ENCODE data around the gene GINS2. TPM values are rescaled to one million over a fixed set of nuclear protein-coding genes. Genes with fewer than 3 reads are reported as not detected.

The GINS2 gene
- total RNA-seq, 2 experiments from 2014 or later: 74.3 to 142 TPM

GRCh38 chr16:85735946-85736345, 47.2 kb upstream of the GINS2 start:
- Histone ChIP-seq H3K36me3 (ENCODE audit: insufficient read depth, low read length) (no peaks in the 10 kb centered on the region), H3K9me3 (ENCODE audit: low read length) (no peaks in the 10 kb centered on the region), H3K27ac (ENCODE audit: low read depth, low read length, poor library complexity, severe bottlenecking) (peak overlapping the region; percentile 60), H3K4me2 (ENCODE audit: low read length) (peak overlapping the region; percentile 59), H3K9me2 (ENCODE audit: insufficient read depth, low read length) (no peaks in the 10 kb centered on the region), H3K79me2 (ENCODE audit: insufficient read depth, low read depth, low read length) (no peaks in the 10 kb centered on the region), H3K4me3 (ENCODE audit: low read depth, low read length, poor library complexity, severe bottlenecking) (no peak overlapping the region), H3K4me1 (ENCODE audit: insufficient read depth, low read length, poor library complexity, severe bottlenecking) (peaks cover 31% of the 10 kb centered on the region), H2AFZ (ENCODE audit: low read length) (peak overlapping the region; percentile 85; the same call in 1 of the 2 replicates), H4K20me1 (ENCODE audit: insufficient read depth, low read length) (no peaks in the 10 kb centered on the region)
- no TSS peak for BruUV-seq (replicated peaks)
- CTCF ChIA-PET (ENCODE audit: unreplicated experiment): interaction anchor here (0.6 to 1.0 kb wide), 3 partner anchors 21 to 316 kb away, joined by 3 to 4 read pairs (median 4); no protein-coding TSS in a partner anchor
- POLR2A ChIA-PET: interaction anchor here (1.0 to 2.3 kb wide), 4 partner anchors 11 to 23 kb away, joined by 3 to 9 read pairs (median 7); no protein-coding TSS in a partner anchor
- TF ChIP-seq EZH2phosphoT487 (IDR thresholded peaks at IDR 0.05; ENCODE audit: borderline replicate concordance, low read depth, low read length): no peak
- TF ChIP-seq, protein P1, sequence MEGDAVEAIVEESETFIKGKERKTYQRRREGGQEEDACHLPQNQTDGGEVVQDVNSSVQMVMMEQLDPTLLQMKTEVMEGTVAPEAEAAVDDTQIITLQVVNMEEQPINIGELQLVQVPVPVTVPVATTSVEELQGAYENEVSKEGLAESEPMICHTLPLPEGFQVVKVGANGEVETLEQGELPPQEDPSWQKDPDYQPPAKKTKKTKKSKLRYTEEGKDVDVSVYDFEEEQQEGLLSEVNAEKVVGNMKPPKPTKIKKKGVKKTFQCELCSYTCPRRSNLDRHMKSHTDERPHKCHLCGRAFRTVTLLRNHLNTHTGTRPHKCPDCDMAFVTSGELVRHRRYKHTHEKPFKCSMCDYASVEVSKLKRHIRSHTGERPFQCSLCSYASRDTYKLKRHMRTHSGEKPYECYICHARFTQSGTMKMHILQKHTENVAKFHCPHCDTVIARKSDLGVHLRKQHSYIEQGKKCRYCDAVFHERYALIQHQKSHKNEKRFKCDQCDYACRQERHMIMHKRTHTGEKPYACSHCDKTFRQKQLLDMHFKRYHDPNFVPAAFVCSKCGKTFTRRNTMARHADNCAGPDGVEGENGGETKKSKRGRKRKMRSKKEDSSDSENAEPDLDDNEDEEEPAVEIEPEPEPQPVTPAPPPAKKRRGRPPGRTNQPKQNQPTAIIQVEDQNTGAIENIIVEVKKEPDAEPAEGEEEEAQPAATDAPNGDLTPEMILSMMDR (conservative IDR thresholded peaks at IDR 0.05; ENCODE audit: low read length): no peak
- no peak for DNase-seq (ENCODE audit: low spot score)
- intact Hi-C loops (cut with micrococcal nuclease; ENCODE audit: unreplicated experiment): loop anchor here (1.0 kb wide), 1 partner anchor 20 kb away; no protein-coding TSS in a partner anchor

GRCh38 chr16:85735225-85735635, 46.5 kb upstream of the GINS2 start:
- no TSS peak for BruUV-seq (replicated peaks)
- Histone ChIP-seq H3K4me3 (ENCODE audit: low read depth, low read length, poor library complexity, severe bottlenecking) (peak overlapping the region; percentile 20), H4K20me1 (ENCODE audit: insufficient read depth, low read length) (no peaks in the 10 kb centered on the region), H3K27ac (ENCODE audit: low read depth, low read length, poor library complexity, severe bottlenecking) (peak overlapping the region; percentile 60), H3K36me3 (ENCODE audit: insufficient read depth, low read length) (no peaks in the 10 kb centered on the region), H3K9me3 (ENCODE audit: low read length) (no peaks in the 10 kb centered on the region), H3K9me2 (ENCODE audit: insufficient read depth, low read length) (no peaks in the 10 kb centered on the region), H3K4me2 (ENCODE audit: low read length) (peak overlapping the region; percentile 59), H3K4me1 (ENCODE audit: insufficient read depth, low read length, poor library complexity, severe bottlenecking) (peaks cover 31% of the 10 kb centered on the region), H3K79me2 (ENCODE audit: insufficient read depth, low read depth, low read length) (no peaks in the 10 kb centered on the region), H2AFZ (ENCODE audit: low read length) (peak overlapping the region; percentile 85)
- TF ChIP-seq EZH2phosphoT487 (IDR thresholded peaks at IDR 0.05; ENCODE audit: borderline replicate concordance, low read depth, low read length): no peak
- TF ChIP-seq, protein P1 (conservative IDR thresholded peaks at IDR 0.05; ENCODE audit: low read length): no peak
- ChIA-PET CTCF (ENCODE audit: unreplicated experiment) (interaction anchor here (0.6 kb wide), 1 partner anchor 12 kb away, joined by 4 read pairs; no protein-coding TSS in a partner anchor), POLR2A (interaction anchor here (1.0 to 2.3 kb wide), 3 partner anchors 19 to 24 kb away, joined by 3 to 9 read pairs (median 5); no protein-coding TSS in a partner anchor)
- peak; percentile 88 for DNase-seq (ENCODE audit: low spot score)
- intact Hi-C loops (cut with micrococcal nuclease; ENCODE audit: unreplicated experiment): loop anchor here (1.0 kb wide), 1 partner anchor 21 kb away; no protein-coding TSS in a partner anchor

Measured in OCI-LY7 (cell line).